GM19193 (cell line): ENCODE measurements around the gene RNF220.
A peak's percentile ranks its signal among the peaks of the same experiment; 100 is the strongest.

Experiments
- POLR2A ChIP-seq: IDR thresholded peaks from 4 replicates; pipeline ENCODE4 v1.6.1; 2011; ENCODE audit not compliant: insufficient read depth, insufficient read length; ENCODE audit errors: extremely low read depth

RNF220 gene

GRCh38 chr1:44682883-44683265 lies 277.8 kb downstream of the RNF220 start:
- no peak for TF ChIP-seq POLR2A

GRCh38 chr1:44684525-44684924 lies 279.5 kb downstream of the RNF220 start:
- TF ChIP-seq POLR2A: no peak

DNA sequence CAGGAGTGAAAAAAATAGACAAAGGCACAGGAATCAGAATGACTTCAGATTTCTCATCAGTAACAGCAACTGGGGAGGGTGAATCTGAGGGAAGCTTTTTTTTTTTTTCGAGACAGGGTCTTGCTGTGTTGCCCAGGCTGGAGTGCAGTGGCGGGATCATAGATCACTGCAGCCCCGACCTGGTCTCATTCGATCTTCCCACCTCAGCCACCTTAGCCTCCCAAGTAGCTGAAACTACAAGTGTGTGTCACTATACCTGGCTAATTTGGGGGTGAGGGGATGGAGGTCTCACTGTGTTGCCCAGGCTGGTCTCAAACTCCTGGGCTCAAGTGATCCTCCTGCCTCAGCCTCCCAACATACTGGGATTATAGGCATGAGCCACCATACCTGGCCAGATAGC lies 280.2 kb downstream of the RNF220 start:
- TF ChIP-seq POLR2A: no peak

GRCh38 chr1:44685881-44686280 lies 280.8 kb downstream of the RNF220 start:
- no peak for TF ChIP-seq POLR2A

- no peak for TF ChIP-seq POLR2A
These were observed 283.8 kb downstream of the RNF220 start for GRCh38 chr1:44688760-44689446.

- TF ChIP-seq POLR2A: no peak
These were observed 284.4 kb downstream of the RNF220 start for GRCh38 chr1:44689447-44689765.

DNA sequence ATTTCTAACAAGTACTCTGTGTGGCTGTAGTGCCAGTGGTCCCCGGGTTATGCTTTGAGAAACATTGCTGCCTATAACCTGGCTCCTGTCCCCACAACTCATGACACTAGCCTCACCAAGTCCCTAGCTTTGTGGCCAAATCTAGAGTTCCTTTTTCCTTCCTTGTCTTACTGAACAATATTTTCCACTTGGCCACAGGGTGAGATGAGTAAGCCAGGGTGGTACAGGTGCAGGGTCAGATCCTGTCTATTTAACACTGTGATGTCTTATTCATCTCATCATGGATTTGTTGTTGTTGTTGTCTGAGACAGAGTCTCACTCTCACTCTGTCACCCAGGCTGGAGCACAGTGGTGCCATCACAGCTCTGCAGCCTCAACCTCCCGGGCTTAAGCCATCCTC lies 288.1 kb downstream of the RNF220 start:
- TF ChIP-seq POLR2A: no peak

DNA sequence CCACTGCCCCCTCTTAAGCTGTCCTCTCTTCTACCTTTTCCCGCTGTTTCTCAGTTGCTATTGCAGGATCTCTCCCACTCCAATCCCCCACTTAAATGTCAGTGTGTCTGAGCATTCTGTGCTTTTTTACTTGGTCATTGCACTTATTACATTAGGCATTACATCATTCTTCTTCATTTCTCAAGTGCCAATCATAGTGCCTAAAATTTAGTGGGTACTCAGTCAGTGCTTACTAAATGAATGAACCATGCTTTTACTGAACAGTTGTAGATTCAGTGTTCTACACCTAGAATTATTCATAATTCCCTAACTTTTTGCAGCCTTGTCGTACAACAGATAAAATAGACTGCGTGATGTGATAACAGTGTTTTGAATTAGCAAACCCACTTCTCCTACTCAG lies 288.8 kb downstream of the RNF220 start:
- TF ChIP-seq POLR2A: no peak

DNA sequence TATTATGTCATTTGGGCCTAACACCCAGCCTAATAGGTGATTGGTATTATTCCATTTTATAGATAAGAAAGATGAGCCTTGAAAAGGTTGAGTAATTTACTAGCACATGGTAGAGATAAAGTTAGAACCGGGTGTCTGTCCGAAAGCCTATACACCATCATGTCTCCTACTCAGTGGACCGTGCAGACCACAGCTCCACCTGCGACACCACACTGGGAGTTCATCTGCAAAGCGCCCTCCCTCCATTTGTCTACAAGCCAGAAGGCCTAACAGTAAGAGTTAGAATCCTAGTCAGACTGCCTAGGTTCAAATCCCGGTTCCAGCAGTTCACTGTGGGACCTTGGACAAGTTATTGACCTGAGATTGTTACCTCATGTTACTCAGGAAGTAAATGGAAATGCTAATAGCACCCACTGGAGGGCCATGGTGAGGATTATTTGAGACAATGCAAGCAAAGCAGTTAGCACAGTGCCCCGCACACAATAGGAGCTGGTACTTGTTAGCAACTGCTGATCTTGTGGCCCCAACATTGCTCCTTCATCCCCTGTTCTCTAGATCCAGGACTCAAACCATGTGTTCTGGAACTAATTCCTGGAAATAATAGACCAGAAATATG lies 289.9 kb downstream of the RNF220 start:
- TF ChIP-seq POLR2A: no peak

DNA sequence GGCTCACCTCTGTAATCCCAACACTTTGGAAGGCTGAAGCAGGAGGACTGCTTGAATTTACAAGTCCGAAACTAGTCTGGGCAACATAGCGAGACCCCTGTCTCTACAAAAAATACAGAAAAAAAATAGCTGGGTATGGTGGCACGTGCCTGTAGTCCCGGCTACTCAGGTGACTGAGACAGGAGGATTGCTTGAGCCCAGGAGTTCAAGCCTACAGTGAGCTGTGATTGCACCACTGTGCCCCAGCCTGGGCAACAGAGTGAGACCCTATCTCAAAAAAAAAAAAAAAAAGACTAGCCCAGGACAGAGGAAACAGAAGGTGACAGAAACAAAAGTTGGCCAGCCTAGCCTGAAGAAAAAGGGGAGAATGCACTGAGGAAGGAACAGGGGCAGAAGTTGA lies 290.6 kb downstream of the RNF220 start:
- TF ChIP-seq POLR2A: no peak

DNA sequence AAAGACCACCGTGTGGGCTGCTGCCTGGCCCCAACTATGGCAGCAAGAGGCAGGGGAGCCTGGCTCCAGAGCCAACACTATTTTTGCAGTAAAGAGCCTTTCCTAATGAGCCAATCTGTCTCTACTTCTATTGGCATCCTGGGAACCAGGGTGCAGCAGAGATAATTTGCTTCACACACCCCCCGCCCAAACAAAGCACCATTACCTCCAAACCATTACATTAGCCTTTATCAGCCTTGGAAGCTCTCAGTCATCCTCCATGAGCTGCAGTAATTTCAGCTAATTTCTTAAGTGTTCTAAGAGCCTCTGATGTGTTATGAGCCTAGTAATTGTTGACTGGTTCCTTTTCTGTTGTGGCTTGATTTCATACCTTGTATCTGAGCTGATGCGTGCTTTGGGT lies 291.0 kb downstream of the RNF220 start:
- TF ChIP-seq POLR2A: no peak

- TF ChIP-seq POLR2A: peak; percentile 29
These were observed 291.8 kb downstream of the RNF220 start for GRCh38 chr1:44696789-44697345.

DNA sequence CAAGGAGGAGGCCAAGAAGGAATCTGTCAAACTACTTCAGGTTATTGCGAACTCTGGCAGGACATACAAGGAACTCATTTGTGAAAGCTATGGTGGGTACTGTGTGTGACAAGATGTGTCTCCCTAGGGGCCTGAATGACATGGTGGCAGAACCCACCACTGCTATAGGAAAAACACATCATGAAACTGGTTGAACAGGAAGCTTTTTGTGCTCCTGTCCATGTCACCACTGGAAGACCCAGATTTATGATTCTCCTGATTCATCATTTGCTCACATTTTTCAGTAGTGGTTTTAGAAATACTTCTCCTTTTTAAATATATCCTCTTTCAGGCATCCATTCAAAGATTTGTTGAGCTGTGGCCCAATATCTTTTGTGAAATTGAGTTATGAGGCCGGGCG lies 293.1 kb downstream of the RNF220 start:
- no peak for TF ChIP-seq POLR2A

DNA sequence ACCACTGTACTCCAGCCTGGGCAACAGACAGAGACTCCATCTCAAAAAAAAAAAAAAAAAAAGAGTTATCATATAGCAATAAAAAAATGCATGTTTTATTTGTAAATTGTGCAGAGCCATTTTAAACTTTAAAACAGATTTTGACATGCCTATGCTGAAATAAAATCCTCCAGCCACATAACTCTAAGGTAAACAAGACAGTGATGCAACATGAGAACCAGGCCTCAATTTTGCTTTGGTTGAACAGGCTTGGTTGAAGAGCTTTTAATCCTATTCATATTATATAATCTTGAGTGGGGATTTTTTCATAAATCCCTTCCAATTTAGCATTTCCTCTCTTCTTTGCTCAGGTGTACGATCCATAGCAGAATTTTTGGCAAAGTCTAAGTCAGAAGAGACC lies 295.5 kb downstream of the RNF220 start:
- TF ChIP-seq POLR2A: no peak

DNA sequence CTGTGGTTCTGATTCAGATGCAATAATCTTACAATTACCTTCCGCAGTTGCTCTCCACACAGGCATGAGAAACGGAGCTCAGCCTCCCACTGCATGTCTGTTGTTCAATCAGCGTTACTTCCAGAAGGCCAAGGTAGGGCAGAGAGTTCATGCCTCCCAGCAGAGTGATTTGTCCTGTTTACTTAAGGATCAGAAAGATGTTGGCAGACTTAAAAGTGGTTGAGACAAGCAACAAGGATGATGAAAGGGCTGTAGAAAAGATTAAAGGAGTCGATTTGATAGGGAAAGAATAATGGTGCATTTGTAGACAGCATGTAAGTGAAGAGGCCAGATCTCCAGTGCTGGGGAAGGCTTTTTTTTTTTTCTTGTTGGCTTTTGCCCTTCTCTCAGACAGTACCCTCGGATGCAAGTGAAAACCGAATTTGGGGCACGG lies 296.1 kb downstream of the RNF220 start:
- no peak for TF ChIP-seq POLR2A
